HG02798 (cell line): Measurements from ENCODE around the gene AGAP5.
A peak's percentile ranks its signal among the peaks of the same experiment; 100 is the strongest.
"Not testable (repeated sequence)": the region's sequence is repeated elsewhere in the genome, so short reads cannot be mapped to it uniquely, and the experiment has no call there.

ENCODE experiments used
- ATAC-seq: cut with Tn5 transposase; IDR thresholded peaks from one replicate; pipeline ENCODE4 v1.9.1; 2021; ENCODE audit warnings: mild to moderate bottlenecking; ENCODE audit not compliant: unreplicated experiment, poor library complexity

The AGAP5 gene

GRCh38 chr10:73662705-73663104 is 35.2 kb downstream of the AGAP5 start:
- ATAC-seq: not testable (repeated sequence)

DNA sequence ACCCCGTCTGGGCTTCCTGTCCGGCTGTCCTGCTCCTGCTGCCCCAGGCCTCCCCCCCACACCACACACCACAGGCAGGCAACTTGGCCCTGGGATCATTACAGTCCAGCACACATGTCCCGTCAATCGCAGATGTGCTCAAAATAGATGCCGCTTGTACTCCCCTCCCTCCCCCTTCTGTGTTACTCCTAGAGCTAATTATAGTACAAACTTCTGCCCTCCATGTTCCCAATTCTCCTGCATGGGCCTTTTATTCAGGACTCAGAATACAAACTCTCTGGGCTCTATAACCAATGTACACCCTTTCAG is 42.0 kb downstream of the AGAP5 start, which contains the start of gene SYNPO2L:
SYNPO2L (minus strand) TSS at position 40 of the 309 bp plus-strand sequence. CDS start 107 bp downstream, outside the sequence.
- ATAC-seq: no peak

DNA sequence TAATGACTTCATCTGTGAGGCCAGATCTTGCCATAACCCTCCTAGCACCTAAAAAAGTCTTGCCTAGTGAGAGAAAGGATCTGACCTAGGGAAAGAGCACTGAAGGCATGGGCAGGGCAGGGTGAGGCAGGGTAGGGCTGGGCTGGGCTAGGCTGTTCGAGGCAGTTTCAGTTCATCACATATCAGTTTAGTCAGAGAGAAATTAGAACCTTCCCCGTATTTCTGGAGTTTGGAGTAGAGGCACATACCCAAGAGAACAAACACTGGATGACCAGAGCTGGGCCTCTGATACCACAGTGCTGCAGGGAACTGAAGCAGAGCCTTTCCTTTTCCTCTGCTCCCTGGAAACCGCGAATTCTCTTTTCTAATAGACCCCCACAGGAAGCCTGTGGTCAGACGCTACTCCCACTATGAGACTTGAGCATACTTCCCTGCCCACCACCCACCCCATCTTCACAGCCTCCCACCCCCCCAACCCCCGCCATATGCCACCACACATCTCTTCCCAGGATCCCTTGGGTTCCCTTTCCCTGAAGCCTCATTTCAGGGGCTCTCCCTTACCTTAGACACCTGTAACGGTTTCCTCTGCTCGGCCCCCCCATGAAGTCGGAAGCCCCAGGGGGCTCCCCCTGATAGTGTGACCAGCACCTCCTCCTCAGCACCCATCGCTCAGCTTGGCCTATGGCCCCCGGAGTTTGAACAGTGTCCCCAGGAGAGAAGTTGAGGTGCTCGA is 42.5 kb downstream of the AGAP5 start:
- no peak for ATAC-seq

GRCh38 chr10:73653701-73654100 is 44.2 kb downstream of the AGAP5 start:
- ATAC-seq: no peak

DNA sequence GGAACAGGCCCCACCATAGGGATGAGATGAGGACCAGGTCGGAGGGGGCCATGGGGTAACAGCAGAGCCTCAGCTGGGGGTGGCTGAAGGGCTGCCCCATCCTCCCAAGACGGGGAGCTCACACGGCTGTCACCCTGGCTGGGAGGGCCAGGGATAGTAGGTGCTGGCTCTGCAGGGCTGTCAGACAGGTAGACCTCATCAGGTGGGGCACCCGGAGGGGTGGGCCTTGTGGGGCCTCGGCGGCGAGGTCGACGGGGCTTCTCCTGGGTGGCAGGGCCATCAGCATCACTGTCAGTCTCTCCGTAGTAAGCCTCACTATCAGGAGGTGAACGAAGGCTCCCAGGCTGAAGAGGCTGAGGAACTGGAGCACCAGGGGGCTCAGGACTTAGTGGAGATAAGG is 44.7 kb downstream of the AGAP5 start:
- ATAC-seq: no peak

DNA sequence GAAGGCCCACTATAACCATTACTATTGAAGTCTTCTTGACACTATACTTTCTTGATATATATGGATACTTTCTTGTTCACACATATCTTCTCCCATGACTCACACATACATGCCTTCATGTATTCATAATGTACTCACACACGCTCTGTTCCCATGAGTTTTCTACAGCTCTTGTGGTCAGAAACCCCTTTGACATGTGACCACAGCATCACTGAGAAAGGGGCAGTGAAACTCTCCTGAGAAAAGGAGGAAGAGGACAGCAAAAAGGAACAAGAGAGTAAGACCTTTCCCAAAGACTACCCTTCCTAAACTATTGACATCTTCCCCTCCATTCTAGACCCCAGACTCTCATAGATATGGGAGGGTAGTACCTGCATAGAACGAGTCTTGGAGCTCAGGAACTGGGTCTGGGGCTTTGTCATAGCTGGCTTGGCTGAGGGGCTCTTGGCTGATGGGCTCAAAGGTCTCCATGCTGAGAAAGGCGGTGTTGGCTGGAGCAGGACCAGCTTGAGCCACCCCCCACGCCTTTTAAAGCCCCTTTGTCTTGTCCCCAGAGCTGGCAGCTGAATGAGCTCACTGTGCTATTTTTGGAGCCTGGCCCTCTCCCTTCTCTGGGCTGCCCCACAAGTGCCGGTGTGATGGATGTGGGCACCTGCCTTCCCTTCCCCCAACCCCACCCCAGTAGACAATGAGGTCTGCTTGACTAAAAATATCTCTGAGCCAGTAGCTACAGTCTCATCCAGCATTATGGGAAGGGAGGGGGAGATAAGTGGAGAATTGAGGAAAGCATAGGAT is 47.2 kb downstream of the AGAP5 start:
- ATAC-seq: no peak

GRCh38 chr10:73649876-73650536 is 47.9 kb downstream of the AGAP5 start:
- no peak for ATAC-seq

- no peak for ATAC-seq
These were observed 48.7 kb downstream of the AGAP5 start for GRCh38 chr10:73648975-73649829.

- ATAC-seq: no peak
These were observed 49.8 kb downstream of the AGAP5 start for GRCh38 chr10:73647875-73648651.

- ATAC-seq: no peak
These were observed 50.6 kb downstream of the AGAP5 start for GRCh38 chr10:73647211-73647874.

- no peak for ATAC-seq
These were observed 51.3 kb downstream of the AGAP5 start for GRCh38 chr10:73646598-73647041.

DNA sequence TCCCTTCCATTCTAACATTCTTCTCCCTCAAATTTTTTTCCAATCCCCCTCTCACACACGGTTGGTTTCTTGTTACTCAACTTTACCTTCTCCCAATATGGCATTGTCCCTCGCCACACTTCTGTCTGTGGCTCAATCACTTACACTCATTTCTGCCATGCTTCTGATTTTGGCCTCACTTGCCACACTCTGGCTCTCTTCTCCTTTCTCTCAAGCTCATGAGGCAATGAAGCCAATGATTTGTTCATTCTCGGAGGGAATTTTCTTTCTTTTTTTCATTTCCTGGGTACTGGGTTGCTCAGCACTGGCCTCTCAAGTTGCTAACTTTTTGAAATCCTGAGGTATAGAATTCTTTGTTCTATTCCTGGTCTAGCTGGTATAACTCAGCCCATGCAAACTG is 52.7 kb downstream of the AGAP5 start:
- no peak for ATAC-seq

DNA sequence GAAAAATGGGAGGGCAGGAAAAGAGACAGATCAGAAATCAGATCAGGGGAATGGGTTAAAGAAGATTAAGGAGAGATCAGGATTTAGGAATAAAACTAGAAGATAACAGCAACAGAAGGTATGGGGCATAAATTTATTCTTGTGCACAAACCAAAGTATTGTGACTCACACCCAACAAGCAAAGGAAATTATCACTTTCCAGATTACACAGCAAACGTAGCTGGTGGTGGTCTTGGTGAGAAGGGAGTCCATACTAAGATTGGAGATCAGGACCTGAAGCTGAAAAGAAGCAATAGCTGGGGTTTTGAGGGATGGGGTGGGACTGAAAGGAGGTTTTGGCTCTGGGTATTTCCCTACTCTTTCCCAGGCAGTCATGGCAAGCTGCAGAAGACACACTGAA is 53.1 kb downstream of the AGAP5 start:
- no peak for ATAC-seq

DNA sequence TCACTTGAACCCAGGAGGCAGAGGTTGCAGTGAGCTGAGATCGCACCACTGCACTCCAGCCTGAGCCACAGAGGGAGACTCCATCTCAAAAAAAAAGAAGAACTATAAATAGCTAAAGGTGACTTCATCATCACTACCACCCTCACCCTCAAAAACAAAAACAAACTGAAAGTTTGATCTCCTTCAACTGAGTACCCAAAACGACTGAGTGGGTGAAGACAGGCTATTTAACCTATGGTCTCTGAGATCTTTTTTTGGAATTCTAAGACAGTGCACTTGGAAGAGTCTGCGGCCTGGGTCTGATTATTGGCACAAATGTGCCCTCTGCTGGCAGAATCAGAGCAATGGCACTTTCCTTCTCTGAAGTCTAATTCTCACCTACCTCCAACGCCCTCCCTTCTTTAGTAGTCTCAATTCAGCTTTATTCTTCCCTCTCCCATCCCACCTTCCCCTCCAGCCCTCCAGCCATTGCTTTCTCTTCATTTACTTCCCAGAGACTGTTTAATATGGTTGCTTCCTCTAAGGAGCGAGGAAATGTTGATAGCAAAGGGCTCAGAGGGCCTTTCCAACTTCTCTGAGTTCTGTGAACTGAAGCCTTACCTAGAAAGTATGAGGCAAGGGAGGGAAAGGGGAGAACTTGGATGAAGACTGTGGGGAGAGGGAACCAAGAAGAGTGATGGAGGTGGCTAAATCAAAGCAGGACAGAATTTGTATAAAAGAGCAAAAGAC is 53.7 kb downstream of the AGAP5 start:
- ATAC-seq: peak; percentile 60

- no peak for ATAC-seq
These were observed 54.5 kb downstream of the AGAP5 start for GRCh38 chr10:73643362-73643761.

DNA sequence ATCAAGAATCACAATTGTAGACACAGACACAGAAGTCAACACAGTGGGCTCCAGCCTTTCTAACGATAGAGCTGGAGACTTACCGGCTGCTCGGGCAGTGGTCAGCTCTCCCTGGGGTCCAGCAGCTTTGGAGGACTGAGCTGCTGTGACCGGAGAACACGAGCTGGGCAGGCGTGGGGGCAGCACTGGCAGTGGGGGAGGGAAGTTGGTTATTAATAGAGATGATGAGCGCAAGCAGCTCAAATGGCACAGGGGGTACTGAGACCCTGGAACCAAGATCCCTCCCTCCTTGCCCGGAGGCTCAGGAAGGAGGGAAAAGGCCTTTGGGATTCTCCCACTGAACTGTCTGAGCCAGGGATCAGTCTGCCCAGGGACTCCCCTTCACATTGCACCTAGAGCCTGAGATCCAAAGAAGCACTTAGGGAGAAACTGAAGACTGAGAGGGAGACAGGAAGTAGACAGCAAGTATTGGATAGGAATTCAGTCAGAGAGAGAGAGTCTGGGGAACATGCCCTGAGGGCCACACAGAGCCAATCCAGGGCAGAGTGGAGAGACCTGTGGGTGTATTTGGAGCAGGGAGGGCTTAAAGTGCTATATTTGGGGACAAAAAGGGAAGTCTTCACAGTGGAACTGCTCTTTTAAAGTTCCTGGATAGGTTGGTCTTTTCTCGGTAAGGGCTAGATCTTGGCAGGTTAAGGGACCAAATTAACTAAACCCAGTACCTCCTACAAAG is 56.4 kb downstream of the AGAP5 start, which contains the start of gene MYOZ1:
MYOZ1 (minus strand) TSS at position 147 of the 733 bp plus-strand sequence. CDS start 1,457 bp downstream, outside the sequence.
- ATAC-seq: no peak

DNA sequence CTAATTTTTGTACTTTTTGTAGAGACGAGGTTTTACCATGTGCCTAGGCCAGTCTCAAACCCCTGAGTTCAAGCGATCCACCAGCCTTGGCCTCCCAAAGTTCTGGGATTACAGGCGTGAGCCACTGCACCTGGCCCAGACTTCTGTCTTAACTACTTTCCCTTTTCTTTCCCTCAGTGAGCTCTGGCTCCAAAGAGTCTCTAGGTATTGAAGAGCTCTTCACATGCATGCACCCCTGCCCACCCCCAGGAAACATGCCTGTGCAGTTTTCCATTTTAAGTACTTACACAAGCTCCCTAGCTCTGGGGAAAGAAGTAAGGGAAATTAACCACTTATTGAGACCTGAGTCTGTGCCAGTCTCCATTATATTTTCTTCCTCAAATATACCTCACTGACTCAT is 58.6 kb downstream of the AGAP5 start:
- no peak for ATAC-seq

DNA sequence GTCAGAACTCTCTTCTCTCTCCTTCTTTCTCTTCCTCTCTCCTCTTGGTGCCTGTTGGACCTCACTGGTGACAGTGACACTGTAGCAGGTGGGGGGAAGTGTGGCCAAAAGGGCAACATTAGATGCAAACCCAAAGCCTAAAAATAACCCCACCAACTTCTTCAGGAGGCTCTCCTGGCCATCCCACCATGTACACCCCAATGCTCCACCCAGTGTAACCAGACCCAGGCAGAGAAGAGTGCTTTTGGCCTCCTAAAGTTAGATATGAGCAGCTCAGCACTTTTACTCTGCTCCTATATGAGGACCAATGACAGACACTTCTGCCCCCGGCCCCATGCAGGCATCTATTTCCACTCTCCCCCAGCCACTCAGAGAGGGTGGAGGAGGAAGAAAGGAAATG is 62.1 kb downstream of the AGAP5 start:
- no peak for ATAC-seq
